H1 (cell line): ENCODE measurements around the gene SSMEM1. TPM values are rescaled to one million over a fixed set of nuclear protein-coding genes. Genes with fewer than 3 reads are reported as not detected.
"Not testable (repeated sequence)": the region's sequence is repeated elsewhere in the genome, so short reads cannot be mapped to it uniquely, and the experiment has no call there.

ENCODE experiments used
- CTCF ChIA-PET: fragments of 300-600 bp; sonication (Branson Sonifier 250); formaldehyde crosslinking; loops from one replicate; lab custom pipeline; 2021; ENCODE audit not compliant: partially characterized antibody; lab: Charles Lee
- POLR2A ChIA-PET: fragments of 300-600 bp; sonication (Branson Sonifier 250); formaldehyde crosslinking; loops from one replicate; lab custom pipeline; 2021; ENCODE audit warnings: inconsistent platforms; ENCODE audit not compliant: partially characterized antibody; lab: Charles Lee
- DNase-seq, 2 experiments: peaks; one replicate each; pipeline versions ENCODE4 v3.0.0 to v3.0.0-alpha.2; 2010 to 2022; ENCODE audit warnings: low spot score in 2 of 2, low read depth in 1 of 2, mixed read lengths in 1 of 2
- FAIRE-seq: peaks from 2 replicates; lab custom pipeline; 2011; peaks lifted over from hg19 to GRCh38; lab: Jason Lieb, UNC
- H2AFZ ChIP-seq: 2 replicates; pipeline ENCODE4 v1.8.1; 2012; ENCODE audit warnings: low read length, inconsistent platforms
- H2AK5ac ChIP-seq: 2 replicates; pipeline ENCODE4 v1.6.1; 2013; ENCODE audit warnings: low read depth, low read length
- H2BK120ac ChIP-seq: replicated peaks from 2 replicates; pipeline ENCODE3; 2013; ENCODE audit warnings: low read depth, low read length, inconsistent platforms
- H2BK12ac ChIP-seq: 2 replicates; pipeline ENCODE4 v1.6.1; 2013; ENCODE audit warnings: low read depth, low read length
- H2BK15ac ChIP-seq: 2 replicates; pipeline ENCODE4 v1.6.1; 2013; ENCODE audit warnings: low read length
- H2BK20ac ChIP-seq: 2 replicates; pipeline ENCODE4 v1.6.1; 2013; ENCODE audit warnings: low read length
- H2BK5ac ChIP-seq: 2 replicates; pipeline ENCODE4 v1.6.1; 2013; ENCODE audit warnings: low read depth, low read length
- H3K14ac ChIP-seq: 2 replicates; pipeline ENCODE4 v1.6.1; 2013; ENCODE audit warnings: inconsistent platforms; ENCODE audit not compliant: insufficient read length
- H3K18ac ChIP-seq: 2 replicates; pipeline ENCODE4 v1.6.1; 2013; ENCODE audit warnings: low read length; ENCODE audit errors: extremely low read depth
- H3K23ac ChIP-seq: 2 replicates; pipeline ENCODE4 v1.6.1; 2013; ENCODE audit warnings: inconsistent platforms; ENCODE audit not compliant: insufficient read length
- H3K23me2 ChIP-seq: 2 replicates; pipeline ENCODE4 v1.6.1; 2013; ENCODE audit warnings: low read depth, low read length
- H3K27ac ChIP-seq: 2 replicates; pipeline ENCODE4 v1.6.1; 2011; ENCODE audit warnings: low read depth, low read length, inconsistent platforms
- H3K27me3 ChIP-seq, 4 experiments: replicated peaks in 1 of 4; 1 replicate in 1 of 4; 2 replicates in 3 of 4; pipeline versions ENCODE4 v1.6.1 to v1.8.1; 2011 to 2013; ENCODE audit warnings: low read length in 3 of 4, mild to moderate bottlenecking in 3 of 4, inconsistent platforms in 2 of 4, mixed read lengths in 2 of 4, moderate library complexity in 1 of 4; ENCODE audit not compliant: control insufficient read depth in 3 of 4, insufficient read depth in 3 of 4; ENCODE audit errors: extremely low read depth in 1 of 4
- H3K36me3 ChIP-seq, 4 experiments: 2 replicates each; pipeline versions ENCODE4 v1.6.1 to v1.8.1; 2011 to 2013; ENCODE audit warnings: mild to moderate bottlenecking in 4 of 4, low read length in 3 of 4, moderate library complexity in 2 of 4, control low read depth in 1 of 4, inconsistent platforms in 1 of 4; ENCODE audit not compliant: insufficient read depth in 4 of 4, control insufficient read depth in 2 of 4
- H3K4ac ChIP-seq: replicated peaks from 2 replicates; pipeline ENCODE3; 2013; ENCODE audit warnings: low read length, low read depth, mixed read lengths, inconsistent platforms; ENCODE audit not compliant: insufficient read length
- H3K4me1 ChIP-seq, 4 experiments: replicated peaks in 1 of 4; 1 replicate in 1 of 4; 2 replicates in 3 of 4; pipeline versions ENCODE4 v1.6.1 to v1.8.1; 2011 to 2013; ENCODE audit warnings: low read length in 3 of 4, inconsistent platforms in 2 of 4, mixed read lengths in 1 of 4; ENCODE audit not compliant: insufficient read depth in 4 of 4, control insufficient read depth in 3 of 4
- H3K4me2 ChIP-seq, 2 experiments: 2 replicates each; pipeline versions ENCODE4 v1.6.1 to v1.8.1; 2011 to 2013; ENCODE audit warnings: low read depth in 2 of 2, low read length in 2 of 2, control low read depth in 1 of 2, inconsistent platforms in 1 of 2, mild to moderate bottlenecking in 1 of 2; ENCODE audit not compliant: insufficient read depth in 1 of 2
- H3K4me3 ChIP-seq, 4 experiments: fragments of 200-600, 300-600 bp in 1 of 4; sonication (generic), shearing (Covaris generic), sonication (Bioruptor Twin) in 1 of 4; 2 replicates each; pipeline versions ENCODE4 v1.5.1 to v1.8.1; 2011 to 2016; ENCODE audit warnings: low read length in 4 of 4, low read depth in 3 of 4, control low read depth in 2 of 4, inconsistent platforms in 2 of 4, mild to moderate bottlenecking in 2 of 4, mixed read lengths in 1 of 4, moderate library complexity in 1 of 4; ENCODE audit not compliant: insufficient read depth in 2 of 4; ENCODE audit errors: extremely low read depth in 1 of 4
- H3K56ac ChIP-seq: replicated peaks from 2 replicates; pipeline ENCODE3; 2013; ENCODE audit warnings: low read depth, mild to moderate bottlenecking, mixed read lengths, low read length, inconsistent platforms; ENCODE audit not compliant: insufficient read length
- H3K79me1 ChIP-seq: 2 replicates; pipeline ENCODE4 v1.6.1; 2013; ENCODE audit warnings: low read depth, low read length, control low read depth
- H3K79me2 ChIP-seq, 2 experiments: 2 replicates each; pipeline versions ENCODE4 v1.6.1 to v1.8.1; 2012 to 2013; ENCODE audit warnings: low read length in 2 of 2, mild to moderate bottlenecking in 2 of 2, inconsistent platforms in 1 of 2; ENCODE audit not compliant: insufficient read depth in 2 of 2, control insufficient read depth in 1 of 2
- H3K9ac ChIP-seq, 4 experiments: replicated peaks in 1 of 4; 1 replicate in 1 of 4; 2 replicates in 3 of 4; pipeline versions ENCODE4 v1.6.1 to v1.8.1; 2011 to 2013; ENCODE audit warnings: low read depth in 3 of 4, low read length in 3 of 4, control low read depth in 2 of 4, mild to moderate bottlenecking in 2 of 4, moderate library complexity in 2 of 4, inconsistent platforms in 1 of 4; ENCODE audit errors: extremely low read depth in 1 of 4
- H3K9me3 ChIP-seq, 2 experiments: 2 replicates each; pipeline versions ENCODE4 v1.6.1 to v1.8.1; 2012 to 2013; ENCODE audit warnings: mild to moderate bottlenecking in 2 of 2, moderate library complexity in 2 of 2, control low read depth in 1 of 2, inconsistent platforms in 1 of 2, low read depth in 1 of 2, low read length in 1 of 2, mixed read lengths in 1 of 2; ENCODE audit not compliant: insufficient read depth in 2 of 2
- H4K20me1 ChIP-seq, 2 experiments: replicated peaks in 1 of 2; 2 replicates each; pipeline versions ENCODE3 to v1.8.1; 2011 to 2013; ENCODE audit warnings: inconsistent platforms in 2 of 2, low read length in 2 of 2, mild to moderate bottlenecking in 1 of 2; ENCODE audit not compliant: insufficient read depth in 2 of 2, control insufficient read depth in 1 of 2
- H4K5ac ChIP-seq: 2 replicates; pipeline ENCODE4 v1.6.1; 2013; ENCODE audit warnings: low read length, low read depth, mixed read lengths, inconsistent platforms; ENCODE audit not compliant: insufficient read length
- H4K8ac ChIP-seq: 2 replicates; pipeline ENCODE4 v1.8.0; 2013; ENCODE audit warnings: mild to moderate bottlenecking, moderate library complexity, low read length, inconsistent platforms; ENCODE audit not compliant: insufficient read depth; ENCODE audit errors: extremely low read depth
- H4K91ac ChIP-seq: replicated peaks from 2 replicates; pipeline ENCODE3; 2013; ENCODE audit warnings: low read length, mixed read lengths, inconsistent platforms; ENCODE audit not compliant: insufficient read length
- WGBS, 2 experiments: shearing (Covaris generic) in 1 of 2; methylation state at CpG; one replicate each; pipeline versions ENCODE4 v1.1.6 to v1.1.7; 2013 to 2015; ENCODE audit warnings: low lambda C conversion rate in 2 of 2, mixed read lengths in 2 of 2, inconsistent platforms in 1 of 2, low coverage in 1 of 2, missing lambda C conversion rate in 1 of 2; ENCODE audit not compliant: insufficient replicate concordance in 2 of 2, insufficient coverage in 1 of 2, insufficient read length in 1 of 2; ENCODE audit errors: extremely low coverage in 1 of 2, missing lambda C conversion rate in 1 of 2; 5-methylcytosine and 5-hydroxymethylcytosine counted together
- polyA plus RNA-seq, 7 experiments: library from polyadenylated mRNA; depleted of rRNA in 3 of 7; stranded (reverse) in 5 of 7; unstranded in 2 of 7; fragments of >200 nt in 5 of 7; fragments of 200-250 nt in 2 of 7; gene quantifications; 1 replicate in 5 of 7; 2 replicates in 1 of 7; 4 replicates in 1 of 7; pipeline versions ENCODE4 v1.2.1 to v1.2.3, GENCODE V29; 2011 to 2013; ENCODE audit warnings: missing spikeins in 2 of 7, mixed read lengths in 2 of 7
- total RNA-seq: library from RNA; stranded (reverse); fragmentation: NEBNext Ultra II Directional; extraction: Animal tissue kit (Norgen Biotek cat#: 25700); gene quantifications from 2 replicates; pipeline ENCODE4 v1.2.1, GENCODE V29; 2021

SSMEM1 gene
- total and polyA plus RNA-seq, 2 of the 8 experiments (the other 6 are each of a cell fraction or from before 2014, with no cell fraction given) = not detected

DNA sequence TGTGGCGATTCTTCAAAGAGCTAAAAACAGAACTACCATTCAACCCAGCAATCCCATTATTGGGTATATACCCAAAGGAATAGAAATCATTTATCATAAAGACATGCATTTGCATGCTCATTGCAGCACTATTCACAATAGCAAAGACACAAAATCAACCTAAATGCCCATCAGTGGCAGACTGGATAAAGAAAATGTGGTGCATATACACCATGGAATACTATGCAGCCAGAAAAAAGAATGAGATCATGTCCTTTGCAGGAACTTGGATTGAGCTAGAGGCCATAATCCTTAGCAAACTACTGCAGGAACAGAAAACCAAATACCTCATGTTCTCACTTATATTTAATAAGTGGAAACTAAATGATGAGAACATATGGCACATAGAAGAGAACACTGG, 38.8 kb downstream of the SSMEM1 start:
- H3K9me3 ChIP-seq, H2BK120ac ChIP-seq, H3K23me2 ChIP-seq, H3K4me2 ChIP-seq, H3K79me1 ChIP-seq, H4K91ac ChIP-seq, H3K4me3 ChIP-seq, H2BK15ac ChIP-seq, H3K56ac ChIP-seq, H4K8ac ChIP-seq, H3K14ac ChIP-seq, POLR2A ChIA-PET, H3K79me2 ChIP-seq, H3K36me3 ChIP-seq, H4K20me1 ChIP-seq, H3K4ac ChIP-seq, H3K27me3 ChIP-seq, H2BK20ac ChIP-seq, H3K4me1 ChIP-seq, H2AFZ ChIP-seq, H2AK5ac ChIP-seq, DNase-seq, H3K23ac ChIP-seq, H2BK12ac ChIP-seq, H3K27ac ChIP-seq, FAIRE-seq, H2BK5ac ChIP-seq, H3K18ac ChIP-seq, H4K5ac ChIP-seq, H3K9ac ChIP-seq: not testable (repeated sequence)
- 94% methylated on average over 1 of the region's 1 CpG; no CpG with 5 or more reads in 1 of the 2 experiments for WGBS, 2 experiments
- CTCF ChIA-PET = interaction anchor here (0.6 kb wide), 1 partner anchor 156 kb away, joined by 3 read pairs; no protein-coding TSS in a partner anchor

DNA sequence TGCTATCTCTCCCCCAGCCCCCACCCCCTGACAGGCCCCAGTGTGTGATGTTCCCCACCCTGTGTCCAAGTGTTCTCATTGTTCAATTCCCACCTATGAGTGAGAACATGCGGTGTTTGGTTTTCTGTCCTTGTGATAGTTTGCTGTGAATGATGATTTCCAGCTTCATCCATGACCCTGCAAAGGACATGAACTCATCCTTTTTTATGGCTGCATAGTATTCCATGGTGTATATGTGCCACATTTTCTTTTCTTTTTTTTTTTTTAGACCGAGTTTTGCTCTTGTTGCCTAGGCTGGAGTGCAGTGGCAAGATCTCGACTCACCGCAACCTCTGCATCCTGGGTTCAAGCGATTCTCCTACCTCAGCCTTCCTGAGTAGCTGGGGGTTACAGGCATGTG, 41.2 kb downstream of the SSMEM1 start:
- H3K9ac ChIP-seq, H3K23ac ChIP-seq, H4K5ac ChIP-seq, H2BK20ac ChIP-seq, H4K91ac ChIP-seq, H3K79me2 ChIP-seq, H2BK15ac ChIP-seq, H4K20me1 ChIP-seq, H3K27me3 ChIP-seq, H3K4me2 ChIP-seq, H2AFZ ChIP-seq, H2BK120ac ChIP-seq, H3K56ac ChIP-seq, FAIRE-seq, H2AK5ac ChIP-seq, H3K4me3 ChIP-seq, H3K27ac ChIP-seq, H3K36me3 ChIP-seq, H2BK12ac ChIP-seq, H2BK5ac ChIP-seq, CTCF ChIA-PET, H3K79me1 ChIP-seq, H4K8ac ChIP-seq, H3K4me1 ChIP-seq, DNase-seq, H3K4ac ChIP-seq, H3K18ac ChIP-seq, H3K9me3 ChIP-seq, H3K14ac ChIP-seq, POLR2A ChIA-PET, H3K23me2 ChIP-seq: not testable (repeated sequence)
- 80% methylated on average over 4 of the region's 5 CpGs; no CpG with 5 or more reads in 1 of the 2 experiments for WGBS, 2 experiments
